Adrenal gland (tissue), 12 donors: Measurements from ENCODE around the gene SYNJ2. TPM values are rescaled to one million over a fixed set of nuclear protein-coding genes. Genes with fewer than 3 reads are reported as not detected.

ENCODE experiments used
- DNase-seq, 7 donors: peaks; one replicate each; pipeline ENCODE4 v3.0.0-alpha.2; 2019 to 2020
- H3K27ac ChIP-seq, 5 donors: fragments of 200-600 bp; sonication (generic) in 4 of 5; 1 replicate in 3 of 5; 2 replicates in 2 of 5; pipeline versions ENCODE4 v1.5.1 to v1.8.0; 2016 to 2020; ENCODE audit warnings: mild to moderate bottlenecking in 1 of 5
- H3K27me3 ChIP-seq: fragments of 200-600 bp; 2 replicates; pipeline ENCODE4 v1.8.0; 2021
- H3K36me3 ChIP-seq, 2 donors: fragments of 200-600 bp; replicated peaks in 1 of 2; 1 replicate in 1 of 2; 2 replicates in 1 of 2; pipeline versions ENCODE4 v1.5.1 to v1.8.0; 2018 to 2022
- H3K4me1 ChIP-seq, 2 donors: fragments of 200-600 bp; replicated peaks in 1 of 2; 1 replicate in 1 of 2; 2 replicates in 1 of 2; pipeline versions ENCODE4 v1.5.1 to v1.8.0; 2018 to 2021
- H3K4me3 ChIP-seq, 4 donors: fragments of 200-600 bp; sonication (generic) in 3 of 4; one replicate each; pipeline ENCODE4 v1.5.1; 2016 to 2018
- H3K9me3 ChIP-seq, 3 donors: fragments of 200-600 bp; sonication (generic) in 1 of 3; replicated peaks in 1 of 3; 1 replicate in 2 of 3; 2 replicates in 1 of 3; pipeline versions ENCODE4 v1.5.1 to v1.8.0; 2016 to 2021
- CTCF ChIP-seq, 6 experiments: fragments of 450-650 bp in 4 of 6; fragments of 200-600 bp in 2 of 6; sonication (generic) in 1 of 6; IDR thresholded peaks; 1 replicate in 5 of 6; 2 replicates in 1 of 6; pipeline versions ENCODE4 v1.5.1 to v1.8.0; 2016 to 2021; ENCODE audit warnings: antibody characterized with exemption in 6 of 6, mild to moderate bottlenecking in 2 of 6, moderate library complexity in 1 of 6
- POLR2A ChIP-seq, 2 donors: fragments of 450-650 bp; IDR thresholded peaks; one replicate each; pipeline ENCODE4 v1.6.1; 2017; ENCODE audit warnings: antibody characterized with exemption in 2 of 2, mild to moderate bottlenecking in 2 of 2, moderate library complexity in 1 of 2
- WGBS, 4 donors: extraction: QIAGEN DNeasy Blood & Tissue Kit in 2 of 4; methylation state at CpG; one replicate each; pipeline versions ENCODE4 v1.1.5 to v1.1.7; 2013 to 2017; 5-methylcytosine and 5-hydroxymethylcytosine counted together
- intact Hi-C, 2 donors: fragments of 100-400 bp; cut with DNase I; formaldehyde crosslinking; loops; one replicate each; pipeline versions ENCODE4 v1.14.1 to v1.15.0; 2022 to 2023
- polyA plus RNA-seq, 3 donors: library from polyadenylated mRNA; stranded (reverse); fragments of 200-250 nt in 2 of 3; fragments of 350-450 nt in 1 of 3; fragmentation: Illumina TruSeq in 1 of 3; extraction: RNeasy Lipid Tissue Mini Kit (QIAGEN cat#74804) in 1 of 3; gene quantifications; one replicate each; pipeline ENCODE4 v1.2.3, GENCODE V29; 2013 to 2014
- total RNA-seq, 9 donors: library from RNA; depleted of rRNA in 4 of 9; stranded (reverse); fragments of >200 nt in 4 of 9; fragments of 120-200 nt in 1 of 9; fragmentation: NEBNext Ultra II Directional in 1 of 9; extraction: Animal tissue kit (Norgen Biotek cat#: 25700) in 1 of 9; gene quantifications; one replicate each; pipeline versions ENCODE4 v1.1.0 to v1.2.4, GENCODE V29; 2013 to 2023
- donor health status: healthy with polysubstance abuse.
- donor health status: Bipolar disorder and iron deficiency.
- donor health status: DM: yes; HTN: yes; CAD: no.
- donor health status: DM: no; HTN: no; CAD: no.
- donor health status: DM: no; HTN: no; CAD: no.
- donor health status: DM: yes; HTN: yes; CAD: no.

The SYNJ2 gene
- total and polyA plus RNA-seq, 12 donors, result 1.6 to 20.5 (median 12.8) TPM

- intact Hi-C loops, result no loop called here
- no peak overlapping the region for H3K4me3 ChIP-seq
- peak in 6 of 7 donors; percentile 30 to 69 (median 46) for DNase-seq
- WGBS, 4 donors, result 61 to 79% (median 70%) methylated on average over 21 to 32 of the region's 32 CpGs
- H3K36me3 ChIP-seq, result peaks cover 0 to 18% of the 10 kb centered on the region in 2 donors
- TF ChIP-seq POLR2A (IDR thresholded peaks at IDR 0.05) (no peak), CTCF (IDR thresholded peaks at IDR 0.05) (no peak)
- H3K27me3 ChIP-seq, result no peaks in the 10 kb centered on the region
- H3K27ac ChIP-seq, result peak overlapping the region in 2 of 5 donors; percentile 46 to 54
- peaks cover 0 to 13% of the 10 kb centered on the region in 2 donors for H3K4me1 ChIP-seq
- H3K9me3 ChIP-seq, result no peaks in the 10 kb centered on the region
These were observed 105.0 kb downstream of the SYNJ2 start for GRCh38 chr6:158086504-158087223.

- no peaks in the 10 kb centered on the region for H3K9me3 ChIP-seq
- H3K4me1 ChIP-seq, result peaks cover 0 to 13% of the 10 kb centered on the region in 2 donors
- H3K27ac ChIP-seq, result peak overlapping the region in 2 of 5 donors; percentile 46 to 54
- no peak for TF ChIP-seq CTCF (IDR thresholded peaks at IDR 0.05)
- TF ChIP-seq POLR2A (IDR thresholded peaks at IDR 0.05), result no peak
- peak in 1 of 7 donors; percentile 51 for DNase-seq
- H3K27me3 ChIP-seq, result no peaks in the 10 kb centered on the region
- WGBS, 4 donors, result 84 to 86% (median 84%) methylated on average over 11 to 14 of the region's 14 CpGs
- H3K4me3 ChIP-seq, result no peak overlapping the region
- H3K36me3 ChIP-seq, result peaks cover 0 to 17% of the 10 kb centered on the region in 2 donors
- intact Hi-C loops, result no loop called here
These were observed 105.7 kb downstream of the SYNJ2 start for GRCh38 chr6:158087224-158087867.

GRCh38 chr6:158092806-158093205, 111.1 kb downstream of the SYNJ2 start:
- no peak for TF ChIP-seq POLR2A (IDR thresholded peaks at IDR 0.05)
- intact Hi-C loops, result no loop called here
- H3K36me3 ChIP-seq, result peaks cover 0 to 14% of the 10 kb centered on the region in 2 donors
- DNase-seq, result no peak
- H3K9me3 ChIP-seq, result no peaks in the 10 kb centered on the region
- peaks cover 0 to 6% of the 10 kb centered on the region in 2 donors for H3K4me1 ChIP-seq
- no peak overlapping the region for H3K27ac ChIP-seq
- H3K4me3 ChIP-seq, result no peak overlapping the region
- no peaks in the 10 kb centered on the region for H3K27me3 ChIP-seq
- WGBS, 4 donors, result 87 to 93% (median 89%) methylated on average over 9 of the region's 9 CpGs

- H3K4me3 ChIP-seq, result no peak overlapping the region
These were observed 113.4 kb downstream of the SYNJ2 start for GRCh38 chr6:158095031-158095430.

More at GRCh38 chr6:158095031-158095430, 113.4 kb downstream of the SYNJ2 start:
- Histone ChIP-seq H3K4me1 (no peaks in the 10 kb centered on the region), H3K36me3 (peaks cover 0 to 14% of the 10 kb centered on the region in 2 donors), H3K27ac (no peak overlapping the region), H3K9me3 (no peaks in the 10 kb centered on the region), H3K27me3 (no peaks in the 10 kb centered on the region)
- TF ChIP-seq CTCF (IDR thresholded peaks at IDR 0.05) (no peak), POLR2A (IDR thresholded peaks at IDR 0.05) (no peak)
- DNase-seq, result no peak
- 88 to 95% (median 92%) methylated on average over 6 of the region's 6 CpGs for WGBS, 4 donors
- intact Hi-C loops, result no loop called here
